ENCODE measurements around the gene SRPK2.

DNA sequence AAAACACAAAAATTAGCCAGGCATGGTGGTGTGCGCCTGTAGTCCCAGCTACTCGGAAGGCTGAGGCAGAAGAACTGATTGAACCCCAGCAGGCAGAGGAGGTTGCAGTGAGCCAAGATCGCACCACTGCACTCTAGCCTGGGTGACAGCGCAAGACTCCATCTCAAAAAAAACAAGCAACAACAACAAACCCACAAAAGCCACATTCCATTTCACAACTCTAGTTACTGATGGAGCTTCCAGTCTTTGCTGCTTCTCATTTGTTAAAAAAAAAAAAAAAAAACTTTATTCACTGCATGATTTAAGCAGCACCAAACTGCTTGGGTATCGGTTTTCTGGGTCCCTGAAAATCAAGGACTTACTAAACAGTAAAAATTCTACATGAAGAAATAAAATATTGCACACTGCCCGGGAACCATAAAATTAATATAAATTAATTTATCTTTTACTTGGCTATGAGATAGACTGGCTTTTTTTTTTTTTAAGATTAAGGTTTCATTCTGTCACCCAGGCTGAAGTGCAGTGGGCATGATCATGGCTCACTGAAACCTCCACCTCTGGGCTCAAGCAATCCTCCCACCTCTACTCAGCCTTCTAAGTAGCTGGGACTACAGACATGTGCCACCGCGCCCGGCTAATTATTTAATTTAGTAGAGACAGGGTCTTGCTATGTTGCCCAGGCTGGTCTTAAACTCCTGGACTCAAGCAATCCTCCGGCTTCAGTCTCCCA is 42.0 kb downstream of the SRPK2 start:
- TF ChIP-seq CTCF (IDR thresholded peaks at IDR 0.05): no peak
- no peak for TF ChIP-seq EZH2 (IDR thresholded peaks at IDR 0.05)
- no peak for TF ChIP-seq EZH2phosphoT487 (IDR thresholded peaks at IDR 0.05)

Measured in neural progenitor cell (in vitro differentiated cells).